SK-N-SH treated with all-trans-retinoic acid at 6 μM for 48 hours (cell line): ENCODE data around the gene FAM20C.

ENCODE experiments used
- CREB5 ChIP-seq: fragments of 250-450 bp; sonication (Bioruptor Pico); IDR thresholded peaks from 2 replicates; pipeline ENCODE4 v1.5.1; 2020; ENCODE audit warnings: low read depth, mild to moderate bottlenecking, moderate library complexity
- ISL1 ChIP-seq: fragments of 250-450 bp; sonication (Bioruptor Pico); IDR thresholded peaks from 2 replicates; pipeline ENCODE4 v2.1.2; 2022; ENCODE audit warnings: mild to moderate bottlenecking, moderate library complexity
- PPARA ChIP-seq: fragments of 250-450 bp; sonication (Bioruptor Pico); IDR thresholded peaks from 2 replicates; pipeline ENCODE4 v1.5.0; 2020; ENCODE audit warnings: mild to moderate bottlenecking, borderline replicate concordance

GRCh38 chr7:234708-235553 is 42.6 kb downstream of the FAM20C start:
- TF ChIP-seq CREB5 (CRISPR knock-in tag): no peak
- no peak for TF ChIP-seq PPARA (CRISPR knock-in tag)
- no peak for TF ChIP-seq ISL1
